ENCODE results near the gene PPP6R1. TPM values are rescaled to one million over a fixed set of nuclear protein-coding genes. Genes with fewer than 3 reads are reported as not detected.

The PPP6R1 gene
- total and polyA plus RNA-seq, 2 experiments from 2014 or later = 37.1 to 76.0 TPM

DNA sequence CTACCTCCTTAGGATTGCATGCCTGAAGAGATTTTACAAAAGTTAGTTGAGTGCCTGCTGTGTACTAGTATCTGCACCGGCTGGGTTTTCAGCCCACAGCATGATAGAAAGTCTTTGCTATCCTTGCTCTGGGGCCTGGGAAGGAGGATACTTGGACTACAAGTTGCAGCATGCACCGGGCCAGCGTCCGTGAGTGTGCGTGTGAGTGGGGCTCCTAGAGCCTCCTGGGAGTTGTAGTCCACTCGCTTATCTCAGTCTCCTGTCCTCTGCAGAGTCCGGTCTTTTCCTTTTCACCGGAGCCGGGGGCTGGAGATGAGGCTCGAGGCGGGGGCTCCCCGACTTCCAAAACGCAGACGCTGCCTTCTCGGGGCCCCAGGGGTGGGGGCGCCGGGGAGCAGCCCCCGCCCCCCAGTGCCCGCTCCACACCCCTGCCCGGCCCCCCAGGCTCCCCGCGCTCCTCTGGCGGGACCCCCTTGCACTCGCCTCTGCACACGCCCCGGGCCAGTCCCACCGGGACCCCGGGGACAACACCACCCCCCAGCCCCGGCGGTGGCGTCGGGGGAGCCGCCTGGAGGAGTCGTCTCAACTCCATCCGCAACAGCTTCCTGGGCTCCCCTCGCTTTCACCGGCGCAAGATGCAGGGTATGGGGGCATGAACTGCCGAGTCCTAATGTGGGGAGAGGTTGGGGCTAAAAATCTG is 45.6 kb upstream of the PPP6R1 start:
- Histone ChIP-seq H4K20me1 (ENCODE audit: insufficient read depth, poor library complexity, severe bottlenecking) (no peaks in the 10 kb centered on the region), H3K9me2 (replicated peaks; ENCODE audit: insufficient read depth) (no peaks in the 10 kb centered on the region), H3K27me3 (no peaks in the 10 kb centered on the region), H3K4me3 (no peak overlapping the region), H3K36me3 (replicated peaks; ENCODE audit: insufficient read depth, low read depth) (no peaks in the 10 kb centered on the region), H3K9me3 (ENCODE audit: low read depth) (no peaks in the 10 kb centered on the region), H3K79me2 (no peaks in the 10 kb centered on the region), H2AFZ (no peak overlapping the region), H3K4me2 (no peak overlapping the region), H3K4me1 (ENCODE audit: insufficient read depth) (no peaks in the 10 kb centered on the region), H3K27ac (no peak overlapping the region)
- peak; percentile 44 for DNase-seq (ENCODE audit: low spot score)
- TF ChIP-seq EZH2phosphoT487 (IDR thresholded peaks at IDR 0.05; ENCODE audit: low read depth, severe bottlenecking, unreplicated experiment) (no peak), EZH2 (IDR thresholded peaks at IDR 0.05; ENCODE audit: borderline replicate concordance) (no peak)
- TF ChIP-seq, protein P1, sequence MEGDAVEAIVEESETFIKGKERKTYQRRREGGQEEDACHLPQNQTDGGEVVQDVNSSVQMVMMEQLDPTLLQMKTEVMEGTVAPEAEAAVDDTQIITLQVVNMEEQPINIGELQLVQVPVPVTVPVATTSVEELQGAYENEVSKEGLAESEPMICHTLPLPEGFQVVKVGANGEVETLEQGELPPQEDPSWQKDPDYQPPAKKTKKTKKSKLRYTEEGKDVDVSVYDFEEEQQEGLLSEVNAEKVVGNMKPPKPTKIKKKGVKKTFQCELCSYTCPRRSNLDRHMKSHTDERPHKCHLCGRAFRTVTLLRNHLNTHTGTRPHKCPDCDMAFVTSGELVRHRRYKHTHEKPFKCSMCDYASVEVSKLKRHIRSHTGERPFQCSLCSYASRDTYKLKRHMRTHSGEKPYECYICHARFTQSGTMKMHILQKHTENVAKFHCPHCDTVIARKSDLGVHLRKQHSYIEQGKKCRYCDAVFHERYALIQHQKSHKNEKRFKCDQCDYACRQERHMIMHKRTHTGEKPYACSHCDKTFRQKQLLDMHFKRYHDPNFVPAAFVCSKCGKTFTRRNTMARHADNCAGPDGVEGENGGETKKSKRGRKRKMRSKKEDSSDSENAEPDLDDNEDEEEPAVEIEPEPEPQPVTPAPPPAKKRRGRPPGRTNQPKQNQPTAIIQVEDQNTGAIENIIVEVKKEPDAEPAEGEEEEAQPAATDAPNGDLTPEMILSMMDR (IDR thresholded peaks at IDR 0.05; ENCODE audit: poor library complexity) = no peak
- 94% methylated on average over 19 of the region's 39 CpGs for WGBS (ENCODE audit: low lambda C conversion rate, missing lambda C conversion rate)

DNA sequence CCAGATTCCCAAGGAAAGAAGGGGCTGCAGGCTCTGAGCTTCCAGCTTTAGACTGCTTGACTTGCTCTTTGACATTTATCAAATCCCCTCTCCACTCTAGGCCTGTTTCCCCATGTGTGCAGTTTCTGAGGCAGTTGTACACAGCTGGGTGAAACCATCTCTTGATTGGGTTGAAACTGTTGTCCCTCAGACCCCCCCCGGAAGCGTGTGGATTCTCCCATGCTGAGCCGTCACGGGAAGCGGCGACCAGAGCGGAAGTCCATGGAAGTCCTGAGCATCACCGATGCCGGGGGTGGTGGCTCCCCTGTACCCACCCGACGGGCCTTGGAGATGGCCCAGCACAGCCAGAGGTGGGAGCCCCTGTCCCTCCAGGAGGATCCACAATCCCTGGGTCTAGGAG is 44.7 kb upstream of the PPP6R1 start:
- whole genome bisulfite sequencing (ENCODE audit: low lambda C conversion rate, missing lambda C conversion rate) = 97% methylated on average over 11 of the region's 11 CpGs
- H3K4me2 ChIP-seq = no peak overlapping the region
- no peak for TF ChIP-seq EZH2phosphoT487 (IDR thresholded peaks at IDR 0.05; ENCODE audit: low read depth, severe bottlenecking, unreplicated experiment)
- TF ChIP-seq, protein P1 (IDR thresholded peaks at IDR 0.05; ENCODE audit: poor library complexity) = no peak
- no peak for TF ChIP-seq EZH2 (IDR thresholded peaks at IDR 0.05; ENCODE audit: borderline replicate concordance)
- H3K27ac ChIP-seq = no peak overlapping the region
- H4K20me1 ChIP-seq (ENCODE audit: insufficient read depth, poor library complexity, severe bottlenecking) = no peaks in the 10 kb centered on the region
- H3K9me2 ChIP-seq (replicated peaks; ENCODE audit: insufficient read depth) = no peaks in the 10 kb centered on the region
- H3K4me3 ChIP-seq = no peak overlapping the region
- H2AFZ ChIP-seq = no peak overlapping the region
- no peaks in the 10 kb centered on the region for H3K9me3 ChIP-seq (ENCODE audit: low read depth)
- no peaks in the 10 kb centered on the region for H3K4me1 ChIP-seq (ENCODE audit: insufficient read depth)
- H3K79me2 ChIP-seq = no peaks in the 10 kb centered on the region
- no peaks in the 10 kb centered on the region for H3K27me3 ChIP-seq
- DNase-seq (ENCODE audit: low spot score) = no peak
- no peaks in the 10 kb centered on the region for H3K36me3 ChIP-seq (replicated peaks; ENCODE audit: insufficient read depth, low read depth)

DNA sequence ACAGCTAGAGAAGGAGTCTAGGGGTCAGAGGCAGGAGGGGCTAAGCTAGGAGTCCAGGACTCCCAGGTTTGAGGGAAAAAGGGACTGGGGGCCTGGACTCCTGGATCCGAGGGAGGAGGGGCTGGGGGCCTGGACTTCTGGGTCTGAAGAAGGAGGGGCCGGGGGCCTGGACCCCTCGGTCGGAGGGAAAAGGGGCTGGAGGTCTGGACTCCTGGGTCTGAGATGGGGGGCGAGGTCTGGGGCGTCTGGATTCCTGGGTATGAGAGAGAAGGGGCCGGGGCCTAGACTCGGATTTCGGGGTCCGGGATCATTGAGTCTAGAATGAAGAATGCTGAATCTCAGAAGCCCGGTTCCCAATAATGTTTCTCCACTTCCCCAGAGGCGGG is 43.5 kb upstream of the PPP6R1 start:
- Histone ChIP-seq H3K27ac (no peak overlapping the region), H3K4me3 (no peak overlapping the region), H3K4me1 (ENCODE audit: insufficient read depth) (no peaks in the 10 kb centered on the region), H4K20me1 (ENCODE audit: insufficient read depth, poor library complexity, severe bottlenecking) (no peaks in the 10 kb centered on the region), H3K9me2 (replicated peaks; ENCODE audit: insufficient read depth) (no peaks in the 10 kb centered on the region), H2AFZ (no peak overlapping the region), H3K79me2 (no peaks in the 10 kb centered on the region), H3K27me3 (no peaks in the 10 kb centered on the region), H3K9me3 (ENCODE audit: low read depth) (no peaks in the 10 kb centered on the region), H3K36me3 (replicated peaks; ENCODE audit: insufficient read depth, low read depth) (no peaks in the 10 kb centered on the region), H3K4me2 (peak overlapping the region; percentile 83)
- no peak for TF ChIP-seq EZH2 (IDR thresholded peaks at IDR 0.05; ENCODE audit: borderline replicate concordance)
- TF ChIP-seq EZH2phosphoT487 (IDR thresholded peaks at IDR 0.05; ENCODE audit: low read depth, severe bottlenecking, unreplicated experiment) = no peak
- TF ChIP-seq, protein P1 (IDR thresholded peaks at IDR 0.05; ENCODE audit: poor library complexity) = no peak
- DNase-seq (ENCODE audit: low spot score) = no peak
- 100% methylated on average over 4 of the region's 12 CpGs for WGBS (ENCODE audit: low lambda C conversion rate, missing lambda C conversion rate)

Measured in hepatocyte (in vitro differentiated cells).